LoVo (cell line): ENCODE data around the gene DNAJC11.

Source experiments
- DNase-seq: peaks from one replicate; pipeline ENCODE4 v3.0.0-alpha.2; 2016; ENCODE audit warnings: low spot score

DNAJC11 gene

GRCh38 chr1:6599141-6599975, 102.3 kb downstream of the DNAJC11 start:
- DNase-seq: no peak

GRCh38 chr1:6597777-6598131, 103.9 kb downstream of the DNAJC11 start:
- no peak for DNase-seq

- no peak for DNase-seq
Observed at GRCh38 chr1:6596886-6597776, 104.5 kb downstream of the DNAJC11 start.

DNA sequence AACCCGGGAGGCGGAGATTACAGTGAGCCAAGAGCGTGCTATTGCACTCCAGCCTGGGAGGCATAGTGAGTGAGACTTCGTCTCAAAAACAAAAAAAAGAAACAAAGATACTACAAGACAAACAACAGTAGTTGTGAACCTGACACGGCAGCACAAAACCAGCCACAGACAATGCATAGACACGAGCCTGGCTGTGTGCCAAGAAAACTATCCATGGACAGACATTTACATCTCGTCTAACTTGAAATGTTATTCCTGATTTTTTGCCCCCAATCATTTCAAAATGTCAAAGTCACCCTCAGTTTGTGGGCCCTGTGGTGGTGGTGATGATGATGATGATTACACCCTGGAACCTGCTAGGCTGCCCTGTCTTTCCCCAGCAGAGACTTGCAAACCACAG, 105.3 kb downstream of the DNAJC11 start:
- no peak for DNase-seq

- DNase-seq: no peak
Observed at GRCh38 chr1:6594977-6595740, 106.5 kb downstream of the DNAJC11 start.

GRCh38 chr1:6593810-6594209, 107.8 kb downstream of the DNAJC11 start:
- no peak for DNase-seq

GRCh38 chr1:6592865-6593593, 108.6 kb downstream of the DNAJC11 start:
- no peak for DNase-seq

GRCh38 chr1:6592441-6592840, 109.2 kb downstream of the DNAJC11 start:
- no peak for DNase-seq

- no peak for DNase-seq
Observed at GRCh38 chr1:6591644-6592043, 110.0 kb downstream of the DNAJC11 start.

DNA sequence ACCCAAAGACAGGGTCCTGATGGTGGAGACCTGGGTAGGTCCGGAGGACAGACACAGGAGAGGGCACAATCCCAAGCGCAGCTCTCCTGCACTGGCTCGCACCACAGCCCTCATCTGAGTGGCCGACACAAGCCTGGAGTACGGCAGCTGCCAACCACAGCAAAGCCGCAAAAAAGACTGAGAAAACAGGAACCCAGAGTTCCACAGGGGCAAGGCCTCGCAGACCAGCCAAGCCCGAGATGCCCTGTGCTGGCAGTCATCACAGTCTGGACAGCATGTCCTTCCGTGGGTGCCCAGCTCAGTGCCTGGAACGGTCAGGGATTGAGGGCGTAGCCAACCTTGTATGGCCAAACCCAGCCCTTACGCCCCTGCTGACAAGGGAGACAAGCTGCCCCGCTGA, 110.4 kb downstream of the DNAJC11 start:
- no peak for DNase-seq

DNA sequence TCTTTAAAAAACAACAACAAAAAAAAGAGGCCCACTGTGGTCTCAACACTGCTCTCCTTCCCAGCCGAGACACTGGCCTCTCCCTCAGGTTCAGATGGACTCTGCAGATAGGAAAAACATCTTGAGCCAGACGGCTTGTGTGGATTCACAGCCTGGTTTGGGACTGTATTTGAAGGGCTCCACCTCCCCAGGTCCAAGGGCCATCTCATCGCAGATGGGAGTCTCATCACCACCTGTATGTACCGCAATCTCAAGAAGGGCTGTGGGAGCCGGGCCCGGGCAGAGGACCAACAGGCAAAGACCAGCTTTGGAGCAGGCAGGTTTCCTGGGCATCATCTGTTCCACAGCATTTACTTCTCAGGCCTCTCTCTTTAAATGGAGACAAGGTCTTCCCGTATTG, 111.6 kb downstream of the DNAJC11 start:
- no peak for DNase-seq

- DNase-seq: no peak
Observed at GRCh38 chr1:6588893-6589520, 112.6 kb downstream of the DNAJC11 start.

DNA sequence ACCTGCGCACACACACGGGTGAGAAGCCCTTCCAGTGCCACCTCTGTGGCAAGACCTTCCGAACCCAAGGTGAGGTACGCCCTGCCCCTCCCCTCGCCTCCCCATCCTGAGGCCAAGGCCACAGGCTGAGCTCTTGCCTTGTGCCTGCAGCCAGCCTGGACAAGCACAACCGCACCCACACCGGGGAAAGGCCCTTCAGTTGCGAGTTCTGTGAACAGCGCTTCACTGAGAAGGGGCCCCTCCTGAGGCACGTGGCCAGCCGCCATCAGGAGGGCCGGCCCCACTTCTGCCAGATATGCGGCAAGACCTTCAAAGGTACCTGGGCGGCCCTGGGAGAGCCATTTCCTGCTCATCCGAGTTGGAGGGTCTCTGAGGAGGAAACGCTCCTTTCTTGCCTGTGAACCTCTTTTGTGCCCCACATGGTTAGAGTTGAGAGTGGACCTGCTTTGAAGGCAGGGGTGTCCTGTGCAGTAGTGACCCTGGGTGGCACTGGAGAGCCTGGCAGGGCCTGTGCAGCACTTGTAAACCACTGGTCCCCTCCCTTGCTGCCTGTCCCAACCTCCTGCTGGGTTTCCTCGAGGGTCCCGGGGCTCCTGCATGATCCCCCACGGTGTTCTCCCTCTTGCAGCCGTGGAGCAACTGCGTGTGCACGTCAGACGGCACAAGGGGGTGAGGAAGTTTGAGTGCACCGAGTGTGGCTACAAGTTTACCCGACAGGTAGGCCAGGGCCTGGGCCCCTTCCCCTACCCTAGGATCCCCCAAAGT, 113.3 kb downstream of the DNAJC11 start:
- no peak for DNase-seq

DNA sequence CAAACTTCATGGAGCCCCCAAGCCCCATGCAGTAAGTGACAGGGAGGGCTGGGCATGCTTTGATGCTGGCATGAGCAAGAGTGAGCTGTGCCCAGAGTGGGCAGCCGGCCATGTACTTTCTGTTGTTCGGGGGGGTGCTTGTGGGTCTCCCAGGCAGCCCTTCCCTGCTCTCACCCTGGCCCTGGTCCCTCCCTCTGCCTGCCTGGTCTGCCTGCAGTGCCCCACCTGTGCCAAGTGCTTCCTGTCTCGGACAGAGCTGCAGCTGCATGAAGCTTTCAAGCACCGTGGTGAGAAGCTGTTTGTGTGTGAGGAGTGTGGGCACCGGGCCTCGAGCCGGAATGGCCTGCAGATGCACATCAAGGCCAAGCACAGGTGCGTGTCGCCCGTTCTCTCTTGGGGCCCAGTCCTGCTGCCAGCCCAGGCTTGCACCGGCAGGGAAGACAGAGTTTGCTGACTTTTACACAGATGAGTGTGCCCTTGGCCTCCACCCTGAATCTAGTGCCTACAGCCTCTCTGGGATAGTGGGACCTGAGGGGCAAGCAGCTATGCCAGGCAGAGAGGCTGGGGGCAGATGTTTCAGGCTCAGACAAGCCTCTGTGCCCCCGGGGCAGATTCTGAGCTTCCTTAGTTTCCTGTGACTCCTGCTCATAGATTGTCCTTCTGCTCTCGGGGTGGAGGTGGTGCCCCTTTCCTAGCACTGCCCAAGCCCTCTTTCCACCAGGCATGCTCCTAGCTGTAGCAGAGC, 114.2 kb downstream of the DNAJC11 start:
- DNase-seq: no peak

GRCh38 chr1:6586404-6586816, 115.2 kb downstream of the DNAJC11 start:
- DNase-seq: no peak

GRCh38 chr1:6585841-6586240, 115.8 kb downstream of the DNAJC11 start:
- DNase-seq: no peak

DNA sequence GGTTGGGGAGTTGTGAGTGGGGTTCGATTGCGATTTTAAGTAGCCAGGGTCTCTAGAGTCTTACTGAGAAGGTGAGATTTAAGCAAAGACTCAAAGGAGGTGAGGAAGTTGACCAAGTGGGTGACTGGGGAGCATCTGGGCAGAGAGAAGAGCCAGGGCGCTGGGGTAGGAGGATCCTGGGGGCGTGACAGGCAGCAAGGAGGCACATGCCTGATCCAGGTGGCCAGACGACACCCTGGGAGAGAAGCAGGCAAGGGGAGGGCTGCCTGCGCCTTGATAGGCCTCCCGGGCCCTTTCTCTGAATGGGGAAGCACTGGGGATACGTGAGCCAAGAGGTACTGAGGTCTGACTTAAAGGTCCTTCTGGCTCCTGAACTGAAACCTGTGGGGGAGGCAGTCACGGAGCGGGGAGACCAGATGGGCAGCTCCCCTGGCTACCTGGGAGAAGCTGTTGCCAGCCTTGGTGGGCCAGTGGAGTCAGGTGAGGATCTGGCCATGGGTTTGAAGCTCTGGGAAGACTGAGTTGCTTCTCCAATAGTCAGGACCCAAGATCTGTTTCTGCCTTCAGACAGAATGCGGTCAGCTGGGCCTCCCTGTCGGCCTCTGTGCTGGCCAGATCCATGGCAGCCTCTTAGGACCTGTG, 116.4 kb downstream of the DNAJC11 start:
- no peak for DNase-seq
